ENCODE measurements around the gene MICAL1.

The MICAL1 gene

DNA sequence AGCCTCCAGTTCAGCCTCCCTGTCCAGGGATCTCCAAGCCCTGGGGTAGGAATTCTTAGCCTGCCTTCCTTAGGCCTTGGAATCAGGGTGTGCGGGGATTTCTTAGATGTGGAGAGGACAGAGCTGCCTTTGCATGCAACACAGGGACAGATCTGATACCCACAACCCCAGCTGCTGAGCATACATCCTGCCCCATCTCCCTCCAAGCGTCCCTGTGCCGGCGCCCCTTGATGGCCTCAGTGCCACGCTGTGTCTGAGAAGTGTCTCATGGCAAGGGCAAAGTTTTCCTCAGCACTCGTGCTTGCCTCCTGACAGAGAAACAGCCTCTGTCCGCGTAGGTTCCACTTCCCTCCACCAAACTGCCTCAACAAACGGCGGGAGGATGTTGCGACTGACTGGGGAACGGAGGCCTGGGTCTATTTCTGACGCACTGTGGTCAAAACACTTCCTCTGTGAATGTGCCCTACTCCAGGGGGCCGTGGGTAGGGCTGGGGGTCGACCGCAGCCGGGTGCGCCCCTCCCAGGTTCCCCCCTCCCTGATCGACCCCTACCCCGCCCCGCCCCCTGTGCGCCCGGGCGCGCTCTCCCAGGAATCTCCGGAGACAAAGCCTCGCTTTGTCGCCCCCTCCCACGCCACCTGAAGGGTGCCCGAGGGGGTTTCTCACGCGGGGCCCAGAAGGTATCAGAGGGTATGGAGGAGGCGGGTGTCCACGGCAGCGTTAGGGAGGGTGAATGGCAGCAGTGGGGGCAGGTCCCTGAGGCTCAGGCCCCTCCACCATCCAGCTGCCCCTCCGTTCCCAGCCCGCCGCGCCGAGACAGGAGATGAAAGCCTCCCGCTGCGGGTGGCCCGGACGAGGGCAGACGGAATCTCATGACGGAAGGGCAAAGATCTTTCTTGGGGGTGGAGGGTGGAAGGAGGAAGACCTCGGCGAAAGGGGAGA, 806 bp downstream of the MICAL1 start:
- DNase-seq (ENCODE audit: low read depth in 2 of 2), result peak; percentile 42 to 51

DNA sequence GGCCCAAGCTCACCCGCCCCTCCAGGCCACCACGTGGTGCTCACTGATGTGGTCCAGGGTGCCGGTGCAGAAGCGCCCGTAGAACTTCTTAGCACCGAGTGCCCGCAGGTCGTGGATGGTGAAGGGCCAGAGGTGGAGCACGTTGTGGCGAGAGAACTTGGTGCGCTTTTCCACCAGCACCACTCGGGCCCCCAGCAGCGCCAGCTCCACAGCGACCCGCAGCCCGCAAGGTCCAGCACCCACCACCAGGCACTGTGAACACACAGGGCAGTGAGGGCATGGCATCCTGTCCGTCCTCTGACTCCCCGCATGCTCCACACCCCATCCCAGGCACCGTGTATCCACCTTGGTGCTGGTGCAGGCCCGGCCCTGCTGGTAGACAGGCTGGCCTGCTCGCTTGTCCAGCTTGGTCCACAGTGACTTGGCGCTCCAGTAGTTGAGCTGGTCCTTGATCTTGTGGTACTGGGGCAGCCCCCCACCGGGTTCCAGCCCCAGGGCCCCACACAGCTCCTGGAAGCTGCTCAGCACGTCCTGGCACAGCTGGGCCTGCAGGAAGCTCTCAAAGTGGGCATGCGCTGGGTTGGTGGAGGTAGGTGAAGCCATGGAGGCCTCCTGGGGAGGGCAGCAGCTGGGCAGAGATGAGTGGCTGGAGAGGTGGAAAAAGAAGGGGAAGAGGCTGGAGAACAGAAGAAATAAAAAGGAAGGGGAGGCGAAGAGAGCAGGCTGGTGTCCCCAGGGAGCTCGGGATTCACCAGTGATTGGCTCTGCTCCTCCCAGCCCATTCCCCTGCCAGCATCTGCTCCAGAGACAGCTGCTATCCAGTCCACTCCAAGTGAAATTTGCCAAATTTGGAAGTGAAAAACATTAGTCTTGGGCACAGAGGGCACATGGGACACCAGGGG, 1.7 kb downstream of the MICAL1 start:
- no peak for DNase-seq (ENCODE audit: low read depth in 2 of 2)

DNA sequence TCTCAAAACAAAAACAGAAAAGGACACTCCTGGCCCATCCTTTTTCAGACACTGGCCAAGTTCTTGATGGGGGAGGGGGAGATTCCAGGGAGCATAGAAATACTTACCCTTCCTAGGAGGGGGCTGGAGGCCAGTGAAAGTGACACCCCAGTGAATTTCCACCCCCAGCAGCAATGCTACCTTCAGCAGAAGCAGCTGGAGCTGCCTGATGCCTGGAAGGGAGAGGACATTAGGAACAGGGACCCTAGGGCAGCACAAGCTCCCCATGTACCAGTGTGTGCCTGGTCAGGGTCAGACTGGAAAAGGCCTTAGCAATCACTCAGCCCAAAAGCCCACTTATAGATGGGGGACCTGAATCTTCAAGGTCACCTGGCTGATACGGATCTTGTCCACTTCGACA, 2.4 kb downstream of the MICAL1 start:
- DNase-seq (ENCODE audit: low read depth in 2 of 2), result no peak

DNA sequence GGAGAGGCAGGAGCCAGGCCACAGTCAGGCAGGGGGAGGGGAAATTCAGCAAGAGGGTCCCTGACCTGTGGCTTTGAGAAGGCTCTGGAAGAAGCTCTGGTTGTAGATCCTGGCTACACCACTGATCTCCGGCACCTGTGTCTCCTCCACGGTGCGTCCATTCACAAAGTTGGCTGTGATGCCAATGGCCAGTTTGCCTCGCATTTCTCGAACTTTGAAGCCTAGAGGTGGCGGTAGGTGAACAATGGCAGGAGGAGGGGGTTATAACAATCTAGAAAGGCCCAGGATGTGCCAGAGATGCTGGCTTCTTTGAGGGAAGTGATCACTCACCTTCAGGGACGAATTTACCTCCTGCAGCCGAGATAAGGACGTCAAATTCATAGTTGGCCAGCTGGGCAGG, 3.4 kb downstream of the MICAL1 start:
- DNase-seq (ENCODE audit: low read depth in 2 of 2), result no peak

DNA sequence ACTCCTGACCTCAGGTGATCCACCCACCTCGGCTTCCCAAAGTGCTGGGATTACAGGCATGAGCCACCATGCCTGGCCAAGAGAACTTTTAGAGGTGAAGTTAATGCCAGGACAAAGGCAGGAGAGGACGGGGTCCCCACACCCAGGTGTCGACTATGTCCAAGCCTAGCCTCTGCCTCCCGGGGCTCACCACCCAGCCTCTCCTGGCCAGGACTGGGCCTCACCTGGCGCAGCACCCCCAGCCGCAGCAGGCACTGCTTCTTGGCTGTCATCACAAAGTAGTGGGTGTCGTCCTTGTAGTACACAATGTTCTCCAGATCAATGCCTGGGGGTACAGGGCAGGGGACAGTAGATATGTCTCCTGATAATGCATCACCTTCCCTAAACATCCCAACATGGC, 4.2 kb downstream of the MICAL1 start:
- no peak for DNase-seq (ENCODE audit: low read depth in 2 of 2)

DNA sequence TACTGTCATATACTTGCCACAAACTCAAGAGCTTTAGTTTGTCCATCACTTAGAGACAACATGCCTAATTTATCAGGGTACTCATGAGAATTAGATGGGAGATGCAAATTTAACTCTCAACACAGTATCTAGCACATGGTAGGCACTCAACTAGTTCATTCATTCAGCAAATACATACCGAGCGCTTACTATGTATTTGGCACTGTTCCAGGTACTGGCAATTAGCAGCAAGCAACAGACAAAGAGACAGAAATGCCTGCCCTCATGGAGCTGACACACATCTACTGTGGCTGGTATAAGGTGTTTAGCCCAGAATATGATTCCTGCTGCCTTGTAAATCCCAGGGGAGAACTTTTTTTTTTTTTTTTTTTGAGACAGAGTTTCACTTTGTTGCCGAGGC, 4.8 kb downstream of the MICAL1 start:
- DNase-seq (ENCODE audit: low read depth in 2 of 2), result no peak

DNA sequence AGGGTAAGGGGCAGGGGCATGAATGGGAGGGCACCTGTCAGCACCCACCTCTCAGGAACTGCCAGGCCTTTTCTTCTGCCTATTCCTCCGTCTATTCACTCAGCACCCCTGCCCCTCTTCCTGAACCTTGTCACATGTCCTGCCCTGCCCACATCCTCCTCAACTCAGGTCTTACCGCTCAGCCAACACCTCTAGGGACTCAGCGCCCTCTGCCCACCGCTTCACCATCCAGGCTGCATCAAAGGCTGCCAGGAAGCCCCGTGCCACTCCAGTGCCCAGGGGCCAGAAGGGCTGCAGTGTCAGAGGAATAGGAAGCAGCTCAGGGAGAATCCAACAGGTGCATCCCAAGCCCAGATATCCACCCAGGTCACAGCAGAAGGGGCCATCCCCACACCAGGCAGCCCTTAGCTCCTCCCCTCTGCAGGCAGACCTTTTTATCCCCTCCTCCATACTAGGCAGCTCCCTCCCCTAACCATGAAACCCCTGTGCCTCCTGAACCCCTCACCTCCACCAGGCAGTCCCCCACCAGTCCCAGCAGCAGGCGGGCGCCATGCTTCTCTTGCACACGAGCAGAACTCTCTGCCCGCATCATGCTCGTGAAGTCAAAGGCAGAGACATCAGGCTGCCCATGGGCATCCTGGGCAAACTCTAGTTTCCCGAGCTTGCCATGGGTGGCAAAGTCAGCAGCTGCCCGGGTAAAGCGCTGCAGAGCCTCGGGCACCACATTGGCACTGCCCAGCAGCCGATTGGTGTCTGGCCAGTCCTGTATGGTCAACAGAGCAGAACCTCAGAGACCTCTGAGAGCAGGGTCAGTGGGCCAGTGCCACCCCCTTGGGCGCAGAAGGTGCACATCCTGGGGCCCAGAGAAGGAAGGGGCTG, 5.5 kb downstream of the MICAL1 start:
- no peak for DNase-seq (ENCODE audit: low read depth in 2 of 2)

DNA sequence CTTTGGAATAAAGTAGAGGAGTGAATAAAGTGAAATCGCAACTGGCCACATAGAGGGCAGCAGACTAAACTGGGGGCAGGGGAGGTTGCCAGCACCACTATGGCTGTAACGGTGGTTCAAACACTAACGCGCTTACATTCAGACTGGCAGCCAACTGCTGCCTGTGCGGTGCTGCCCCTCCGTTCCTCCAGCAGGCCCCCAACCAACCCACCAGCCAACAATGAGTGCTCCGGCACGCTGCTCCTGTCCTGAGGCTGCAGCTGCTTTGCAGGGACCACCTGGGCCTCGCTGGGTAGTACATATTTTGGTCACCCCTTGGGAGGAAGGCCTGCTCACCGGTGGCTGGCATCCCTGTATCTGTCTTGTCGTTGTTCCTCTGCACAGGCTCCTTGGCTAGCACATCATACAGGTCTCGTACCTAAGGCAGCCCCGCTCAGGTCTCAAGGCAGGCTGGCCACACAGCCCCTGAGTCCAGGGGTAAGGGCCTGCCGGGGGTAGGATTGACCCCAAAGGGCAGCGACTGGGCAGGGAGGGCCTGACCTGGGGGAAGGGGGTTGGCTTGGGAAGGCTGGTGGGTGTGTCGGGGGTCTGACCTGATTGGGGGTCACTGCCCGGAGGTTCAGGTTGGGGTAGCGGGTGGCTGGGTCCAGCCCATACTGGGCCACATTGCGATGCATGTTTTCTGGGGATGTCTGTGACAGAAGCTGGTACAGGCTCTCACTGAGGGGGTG, 6.3 kb downstream of the MICAL1 start:
- no peak for DNase-seq (ENCODE audit: low read depth in 2 of 2)

DNA sequence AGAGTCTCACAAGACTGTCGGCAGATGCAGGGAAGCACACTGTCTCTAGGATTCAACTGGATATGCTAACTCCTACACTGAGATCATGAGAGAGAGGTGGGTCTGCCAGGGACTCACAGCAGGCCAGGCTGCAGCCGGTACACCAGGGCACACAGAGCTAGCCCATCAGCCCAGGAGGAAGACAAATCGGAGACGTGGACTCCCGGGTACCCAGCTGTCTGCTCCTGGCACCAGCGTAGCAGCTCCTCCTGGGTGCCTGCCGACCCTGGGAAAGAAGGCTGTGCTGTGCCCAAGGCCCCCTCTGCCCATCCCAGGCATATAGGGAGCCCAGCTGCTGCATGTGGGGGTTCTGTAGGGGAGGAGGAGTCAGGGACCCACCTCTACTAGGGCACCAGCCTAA, 7.0 kb downstream of the MICAL1 start:
- DNase-seq (ENCODE audit: low read depth in 2 of 2), result no peak

DNA sequence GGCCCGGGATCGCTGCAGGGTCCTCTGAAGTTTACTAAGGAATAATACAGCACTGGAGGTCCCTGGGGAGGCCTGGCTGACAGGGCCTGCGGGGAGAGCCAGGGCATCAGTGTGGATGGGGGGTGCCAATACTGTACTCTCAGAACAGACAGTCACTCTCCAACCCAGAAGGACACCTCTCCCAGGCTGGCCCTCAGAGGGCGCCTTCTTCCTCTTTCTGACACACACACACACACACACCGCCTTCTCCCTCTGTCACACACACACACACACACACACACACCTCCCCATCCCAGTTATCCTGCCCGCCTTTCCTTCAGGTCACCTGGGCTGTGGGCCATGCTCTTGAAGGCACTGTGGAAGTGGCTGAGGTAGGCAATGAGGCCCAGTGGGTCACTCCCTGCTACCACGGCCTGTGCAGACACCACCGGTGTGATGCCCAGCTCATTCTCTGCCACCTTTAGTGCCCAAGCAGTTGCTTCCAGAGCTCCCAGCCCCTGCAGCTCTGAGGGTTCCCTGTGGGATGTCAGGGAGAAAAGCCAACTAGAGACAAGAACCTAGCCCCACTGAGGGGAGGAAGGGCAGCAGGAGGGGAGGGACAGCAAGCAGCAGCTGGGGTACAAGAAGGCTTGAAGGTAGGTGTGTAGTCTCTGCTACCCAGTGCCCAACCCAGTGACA, 7.6 kb downstream of the MICAL1 start:
- no peak for DNase-seq (ENCODE audit: low read depth in 2 of 2)

DNA sequence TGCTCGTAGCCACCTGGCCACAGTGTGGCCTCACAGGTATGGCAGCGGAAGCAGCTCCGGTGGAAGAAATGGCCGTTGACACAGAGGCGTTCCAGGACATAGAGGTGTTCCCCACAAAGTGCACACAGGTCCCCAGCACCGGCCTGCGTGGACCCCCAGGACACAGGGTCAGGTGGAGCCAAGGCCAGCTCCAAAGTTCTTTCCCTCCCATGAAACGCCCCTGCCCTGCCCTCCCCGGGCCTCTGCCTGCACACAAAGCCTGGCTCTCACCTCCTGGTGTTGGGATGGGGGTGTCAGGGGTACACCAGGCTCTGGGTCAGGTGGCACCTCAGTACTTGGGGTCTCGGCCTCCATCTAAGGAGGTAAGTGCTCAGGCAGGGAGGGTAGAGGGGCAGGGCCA, 8.5 kb downstream of the MICAL1 start:
- DNase-seq (ENCODE audit: low read depth in 2 of 2), result no peak

DNA sequence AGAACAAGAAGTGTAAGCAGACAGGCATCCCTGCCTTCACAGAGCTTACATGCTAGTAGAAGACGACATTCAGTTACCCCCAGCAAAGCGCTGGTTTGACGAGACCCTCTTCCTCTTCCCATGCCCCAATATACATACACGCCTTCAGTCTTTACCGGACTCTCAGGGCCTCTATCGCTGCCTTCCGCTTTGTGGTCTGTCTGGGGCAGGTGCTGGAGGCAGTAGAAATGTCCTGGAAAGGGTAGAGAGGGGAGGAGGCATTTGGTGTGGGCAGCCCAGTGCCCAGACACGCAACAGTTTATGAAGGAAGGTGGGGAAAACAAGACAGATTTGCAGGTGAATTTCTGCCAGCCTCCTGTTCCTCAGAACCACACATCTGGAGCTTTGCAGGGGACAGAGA, 9.0 kb downstream of the MICAL1 start:
- DNase-seq (ENCODE audit: low read depth in 2 of 2), result no peak

DNA sequence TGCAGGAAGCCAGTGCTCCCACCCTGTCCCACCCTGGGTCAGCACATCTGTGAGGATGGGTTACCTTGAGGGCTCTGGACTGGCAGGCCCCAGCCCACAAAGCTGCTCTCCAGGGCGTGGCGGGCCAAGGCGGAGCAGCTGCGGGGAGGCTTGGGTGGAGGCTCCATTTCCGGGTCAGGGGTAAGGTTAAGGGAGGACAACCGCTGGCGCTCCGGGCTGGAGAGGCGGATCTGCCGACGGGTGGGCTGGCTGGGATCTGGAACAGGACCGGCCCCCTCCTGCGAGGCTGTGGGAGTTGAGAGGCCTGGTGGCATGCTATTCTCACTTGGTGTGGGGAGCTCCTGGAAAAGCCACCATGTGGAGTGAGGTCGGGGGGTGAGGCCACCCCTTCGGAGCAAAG, 9.5 kb downstream of the MICAL1 start:
- DNase-seq (ENCODE audit: low read depth in 2 of 2), result no peak

DNA sequence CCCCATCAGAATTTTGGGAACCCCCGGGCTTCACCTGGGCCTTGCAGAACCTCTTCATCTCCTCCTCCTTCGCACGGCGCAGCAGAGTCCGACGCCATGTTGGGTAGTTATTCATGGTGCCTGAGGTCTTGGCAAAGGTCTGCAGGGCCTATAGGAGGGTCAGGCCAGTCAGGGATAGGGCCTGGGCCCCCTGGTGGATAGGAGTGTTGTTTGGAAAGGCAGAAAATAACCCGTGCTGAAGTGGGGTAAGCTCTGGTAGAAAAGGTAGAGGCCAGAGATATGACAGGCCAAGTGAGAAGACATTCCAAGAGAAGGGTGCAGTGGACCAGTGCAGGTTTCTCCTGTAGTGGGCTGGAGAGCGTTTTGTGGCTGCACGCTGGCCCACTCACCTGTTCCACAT, 10.2 kb downstream of the MICAL1 start:
- no peak for DNase-seq (ENCODE audit: low read depth in 2 of 2)

DNA sequence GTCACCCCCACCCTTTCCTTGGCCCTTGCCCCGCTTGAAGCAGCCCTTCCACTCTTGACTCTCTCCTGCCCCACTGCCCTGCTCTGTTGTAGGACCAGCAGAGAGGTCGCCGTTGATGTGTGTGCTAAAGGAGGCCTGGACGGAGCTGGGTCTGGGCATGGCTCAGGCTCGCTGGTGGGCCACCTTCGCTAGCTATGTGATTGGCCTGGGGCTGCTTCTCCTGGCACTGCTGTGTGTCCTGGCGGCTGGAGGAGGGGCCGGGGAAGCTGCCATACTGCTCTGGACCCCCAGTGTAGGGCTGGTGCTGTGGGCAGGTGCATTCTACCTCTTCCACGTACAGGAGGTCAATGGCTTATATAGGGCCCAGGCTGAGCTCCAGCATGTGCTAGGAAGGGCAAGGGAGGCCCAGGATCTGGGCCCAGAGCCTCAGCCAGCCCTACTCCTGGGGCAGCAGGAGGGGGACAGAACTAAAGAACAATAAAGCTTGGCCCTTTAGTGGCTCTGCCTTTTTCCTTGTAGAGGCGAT, 12.1 kb downstream of the MICAL1 start:
- DNase-seq (ENCODE audit: low read depth in 2 of 2), result no peak

DNA sequence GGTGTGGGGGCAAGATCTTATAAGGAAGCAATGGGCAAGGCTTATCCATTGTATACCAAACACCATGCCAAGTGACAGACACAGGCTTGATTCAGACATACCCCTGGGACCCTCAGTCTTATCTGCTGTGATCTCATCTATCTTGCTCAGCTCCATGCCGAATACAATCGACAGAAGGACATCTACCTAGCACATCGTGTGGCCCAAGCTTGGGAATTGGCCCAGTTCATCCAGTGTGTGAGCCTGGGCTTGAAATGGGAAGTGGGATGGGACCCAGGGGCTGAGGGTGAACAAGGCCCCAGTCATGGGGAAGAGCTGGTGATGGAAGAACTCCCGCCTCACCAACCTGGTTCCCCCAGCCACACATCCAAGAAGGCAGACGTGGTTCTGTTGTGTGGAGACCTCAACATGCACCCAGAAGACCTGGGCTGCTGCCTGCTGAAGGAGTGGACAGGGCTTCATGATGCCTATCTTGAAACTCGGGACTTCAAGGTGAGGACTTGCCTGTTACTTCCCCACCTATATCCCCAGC, 13.1 kb downstream of the MICAL1 start:
- no peak for DNase-seq (ENCODE audit: low read depth in 2 of 2)

DNA sequence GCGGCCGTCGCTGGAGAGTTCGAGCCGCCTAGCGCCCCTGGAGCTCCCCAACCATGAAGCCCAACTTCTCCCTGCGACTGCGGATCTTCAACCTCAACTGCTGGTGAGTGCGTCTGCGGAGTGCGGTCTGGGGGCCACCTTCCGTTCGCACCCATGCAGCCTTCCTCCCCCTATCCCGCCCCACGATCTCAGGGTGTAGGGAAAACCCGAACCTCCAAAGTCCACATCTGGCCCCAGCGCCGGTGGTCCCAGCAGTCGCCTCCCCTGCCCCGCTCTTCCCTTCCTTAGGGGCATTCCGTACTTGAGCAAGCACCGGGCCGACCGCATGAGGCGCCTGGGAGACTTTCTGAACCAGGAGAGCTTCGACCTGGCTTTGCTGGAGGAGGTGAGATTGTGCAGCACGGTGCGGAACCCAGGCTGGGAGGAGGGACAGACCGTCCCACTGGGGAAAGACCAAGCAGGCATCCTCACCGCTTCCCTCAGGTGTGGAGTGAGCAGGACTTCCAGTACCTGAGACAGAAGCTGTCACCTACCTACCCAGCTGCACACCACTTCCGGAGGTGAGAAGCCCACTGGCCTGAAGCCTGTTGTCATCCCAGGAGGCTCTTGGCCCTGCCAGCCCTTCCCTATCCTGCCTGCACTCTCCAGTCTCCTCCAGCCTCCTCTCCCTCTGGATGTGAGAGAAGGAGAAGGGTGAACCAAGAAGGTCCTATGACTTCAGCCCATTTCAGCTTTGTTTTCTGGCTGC, 14.3 kb downstream of the MICAL1 start:
- DNase-seq (ENCODE audit: low read depth in 2 of 2), result no peak

DNA sequence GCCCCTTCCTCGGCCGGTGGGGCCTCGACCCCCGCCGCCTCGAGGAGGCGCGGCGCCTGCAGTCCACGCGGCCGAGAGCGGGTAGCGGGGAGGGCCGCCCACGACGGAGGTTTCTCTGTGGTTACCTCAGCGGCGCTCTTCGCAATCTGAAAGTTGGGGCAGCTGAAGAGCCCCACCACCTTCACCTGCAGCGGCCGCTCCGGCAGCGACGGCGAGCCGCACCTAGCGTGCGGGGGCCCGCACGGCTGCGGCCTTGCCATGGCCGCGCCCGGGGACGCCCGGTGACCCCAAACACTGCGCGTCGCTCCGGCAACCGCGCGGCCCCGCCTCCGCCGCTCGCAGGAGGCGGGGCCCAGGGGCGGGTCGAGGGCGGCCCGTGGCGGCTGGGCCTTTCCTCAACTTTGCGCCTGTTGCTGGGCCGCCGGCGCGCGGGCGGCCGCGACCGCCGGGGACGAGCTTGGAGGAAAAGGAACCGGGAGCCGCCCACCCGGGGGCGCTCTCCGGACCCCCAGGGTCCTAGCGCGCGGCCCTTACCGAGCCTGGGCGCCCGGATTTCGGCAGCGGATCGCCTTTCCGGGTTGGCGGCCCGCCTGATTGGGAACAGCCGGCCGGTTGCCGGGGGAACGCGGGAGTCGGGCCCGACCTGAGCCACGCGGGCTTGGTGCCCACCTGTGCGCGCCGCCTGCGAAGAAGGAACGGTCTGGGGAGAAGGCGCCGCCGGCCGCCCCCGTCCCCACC, 15.1 kb downstream of the MICAL1 start, which contains the start of the genes PPIL6 and SMPD2:
Gene PPIL6, minus strand, starts transcription at position 298 of the 738 bp plus-strand sequence. Its CDS starts 38 bp downstream, at position 260.
Gene SMPD2, plus strand, starts transcription at position 394 of the 738 bp plus-strand sequence. CDS start 398 bp downstream, outside the sequence.
- peak; percentile 67 to 73 for DNase-seq (ENCODE audit: low read depth in 2 of 2)

All from stimulated activated CD8-positive, alpha-beta memory T cell treated with anti-CD3 and anti-CD28 coated beads, Interleukin-2, amount 100 ng/mL, for 48 hours (primary cell).